ENCODE data around the gene ADPRHL1. TPM values are rescaled to one million over a fixed set of nuclear protein-coding genes. Genes with fewer than 3 reads are reported as not detected.

ADPRHL1 gene
- total and polyA plus RNA-seq, 5 donors from 2014 or later: 0.24 to 0.64 (median 0.56) TPM; not detected in 1

DNA sequence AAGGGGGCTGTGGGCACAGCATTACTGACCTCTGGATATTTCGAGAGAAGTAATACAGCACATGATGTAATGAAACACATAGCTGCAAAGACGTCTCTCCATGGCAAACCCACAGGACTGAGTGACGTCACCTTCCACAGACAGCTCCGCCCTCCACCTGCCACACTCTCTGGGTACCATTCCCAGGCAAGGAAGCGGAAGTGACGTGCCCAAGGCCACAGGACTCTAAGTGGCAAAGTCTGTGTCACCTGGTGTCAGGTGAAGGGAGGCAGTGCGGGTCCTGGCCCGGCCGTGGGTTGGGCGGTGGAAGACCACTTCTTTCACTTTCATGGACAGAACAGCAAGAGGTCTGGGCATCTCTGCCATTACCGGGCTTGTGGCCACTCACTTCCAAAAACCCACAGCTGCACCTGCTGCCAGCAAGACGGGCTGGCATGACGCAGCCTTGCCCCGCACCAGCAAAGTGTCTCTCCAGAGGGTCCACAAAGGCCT lies 6.8 kb upstream of the ADPRHL1 start:
- H3K27me3 Mint-ChIP-seq: no peaks in the 10 kb centered on the region
- no peak overlapping the region for H3K27ac Mint-ChIP-seq
- DNase-seq (no peak), ATAC-seq (ENCODE audit: low read depth in 2 of 2) (no peak)
- Histone ChIP-seq H3K4me1 (ENCODE audit: control insufficient read depth, insufficient read depth, low read length, poor library complexity, severe bottlenecking) (no peaks in the 10 kb centered on the region), H3K4me3 (ENCODE audit: low read depth, low read length) (no peak overlapping the region), H3K27ac (ENCODE audit: insufficient read depth, low read length, poor library complexity, severe bottlenecking) (no peak overlapping the region), H3K36me3 (ENCODE audit: control insufficient read depth, insufficient read depth, low read length) (peaks cover 36% of the 10 kb centered on the region), H3K27me3 (ENCODE audit: control insufficient read depth, insufficient read depth, low read length) (no peaks in the 10 kb centered on the region), H3K9me3 (ENCODE audit: control insufficient read depth in 2 of 2, low read length in 2 of 2) (no peaks in the 10 kb centered on the region)
- peaks cover 0 to 3% (median under 1%) of the 10 kb centered on the region in 4 donors for H3K4me1 Mint-ChIP-seq
- H3K4me3 Mint-ChIP-seq: no peak overlapping the region
- peaks cover 43% of the 10 kb centered on the region for H3K36me3 Mint-ChIP-seq
- no peaks in the 10 kb centered on the region for H3K9me3 Mint-ChIP-seq

DNA sequence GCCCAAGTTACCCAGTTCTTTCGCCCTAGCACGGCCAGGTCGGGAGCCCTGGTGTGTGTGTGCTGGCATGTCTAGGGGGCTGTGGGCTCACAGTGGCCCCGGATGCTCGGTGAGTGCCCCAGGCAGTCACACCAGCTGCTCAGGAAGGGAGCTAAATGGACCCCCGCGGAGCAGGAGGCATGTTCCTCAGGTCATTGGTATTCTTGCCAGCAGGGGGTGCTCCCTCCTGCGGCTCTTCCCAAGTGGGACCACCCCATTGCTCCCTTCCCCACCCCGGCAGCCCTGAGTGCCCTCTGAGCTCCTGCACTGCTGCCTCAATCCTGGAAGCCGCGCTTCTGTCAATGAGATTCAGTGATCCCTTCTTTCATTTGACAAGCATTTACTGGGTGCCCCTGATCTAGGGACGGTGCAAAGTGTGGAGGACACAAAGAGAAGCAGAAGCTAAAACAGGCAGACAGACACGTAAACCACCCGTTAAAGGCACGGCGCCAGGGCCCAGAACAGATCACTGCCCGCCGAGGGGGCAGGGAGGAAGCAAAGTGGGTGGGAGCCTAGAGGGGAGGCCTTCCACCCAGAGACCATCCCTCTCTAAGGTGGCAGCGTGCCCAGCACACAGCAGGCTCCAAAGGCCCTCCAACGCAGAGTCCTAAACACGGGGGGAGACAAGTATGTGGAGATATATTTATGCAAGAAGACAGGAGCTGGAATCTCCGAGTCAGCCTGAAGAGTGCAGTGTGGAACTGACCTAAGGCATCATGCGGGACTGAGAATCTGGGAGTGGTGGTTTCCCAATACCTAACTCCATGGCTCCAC lies 5.2 kb upstream of the ADPRHL1 start:
- no peak overlapping the region for H3K27ac ChIP-seq (ENCODE audit: insufficient read depth, low read length, poor library complexity, severe bottlenecking)
- no peaks in the 10 kb centered on the region for H3K4me1 ChIP-seq (ENCODE audit: control insufficient read depth, insufficient read depth, low read length, poor library complexity, severe bottlenecking)
- DNase-seq (no peak), ATAC-seq (ENCODE audit: low read depth in 2 of 2) (no peak)
- H3K9me3 ChIP-seq (ENCODE audit: control insufficient read depth in 2 of 2, low read length in 2 of 2): no peaks in the 10 kb centered on the region
- H3K4me1 Mint-ChIP-seq: peaks cover 0 to under 1% (median 0%) of the 10 kb centered on the region in 4 donors
- no peak overlapping the region for H3K27ac Mint-ChIP-seq
- peaks cover 49% of the 10 kb centered on the region for H3K36me3 Mint-ChIP-seq
- H3K4me3 ChIP-seq (ENCODE audit: low read depth, low read length): no peak overlapping the region
- peaks cover 36% of the 10 kb centered on the region for H3K36me3 ChIP-seq (ENCODE audit: control insufficient read depth, insufficient read depth, low read length)
- H3K4me3 Mint-ChIP-seq: no peak overlapping the region
- H3K9me3 Mint-ChIP-seq: no peaks in the 10 kb centered on the region
- no peaks in the 10 kb centered on the region for H3K27me3 ChIP-seq (ENCODE audit: control insufficient read depth, insufficient read depth, low read length)
- H3K27me3 Mint-ChIP-seq: no peaks in the 10 kb centered on the region

DNA sequence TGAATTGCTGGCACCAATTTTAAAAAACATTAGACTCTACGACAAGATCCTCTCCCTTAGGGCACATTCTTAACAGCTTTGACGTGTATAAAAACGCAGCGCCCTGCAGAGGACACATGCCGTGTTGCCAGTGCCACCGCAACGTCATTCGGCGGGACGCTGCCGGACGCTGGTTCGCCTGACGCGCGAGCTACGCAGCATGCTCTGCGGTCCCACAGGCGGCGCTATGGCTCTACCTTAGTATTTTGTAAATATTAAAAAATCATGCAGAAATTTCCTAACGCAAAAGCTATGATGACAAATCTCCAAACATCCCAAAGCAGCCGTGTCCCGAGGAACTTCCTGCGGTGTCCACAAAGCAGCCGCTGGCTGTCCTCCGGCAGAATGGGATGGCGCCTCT lies 4.2 kb upstream of the ADPRHL1 start:
- H3K36me3 Mint-ChIP-seq: peaks cover 51% of the 10 kb centered on the region

DNA sequence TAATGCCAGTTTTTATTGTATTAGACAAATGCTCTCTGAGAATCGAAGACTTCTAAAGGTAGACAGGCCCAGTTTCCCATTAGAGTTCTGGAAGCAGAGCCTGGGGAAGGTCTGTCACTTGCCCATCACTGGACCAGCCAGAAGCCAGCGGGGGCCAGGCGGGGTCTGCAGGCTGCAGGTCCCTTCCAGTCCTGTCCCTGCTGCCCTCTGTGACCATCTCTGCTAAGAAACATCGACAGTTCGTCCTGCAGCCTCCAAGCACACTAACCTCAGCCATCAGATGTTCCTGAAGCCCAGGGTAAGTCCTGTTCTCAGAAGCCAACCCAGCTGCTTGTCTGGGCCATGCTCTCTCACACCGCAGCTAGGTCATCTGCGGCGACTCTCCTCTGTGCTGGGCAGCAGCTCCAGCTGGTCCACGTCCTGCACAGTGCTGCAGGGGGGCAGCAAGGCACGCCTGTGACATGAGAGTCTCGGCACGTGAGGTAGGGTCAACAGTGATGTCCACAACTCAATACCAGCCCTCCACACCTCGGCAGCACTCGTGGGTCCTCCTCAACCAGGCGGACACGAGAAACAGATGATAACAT lies 2.9 kb upstream of the ADPRHL1 start:
- Histone ChIP-seq H3K4me3 (ENCODE audit: low read depth, low read length) (no peak overlapping the region), H3K9me3 (ENCODE audit: control insufficient read depth in 2 of 2, low read length in 2 of 2) (no peaks in the 10 kb centered on the region), H3K27me3 (ENCODE audit: control insufficient read depth, insufficient read depth, low read length) (no peaks in the 10 kb centered on the region), H3K36me3 (ENCODE audit: control insufficient read depth, insufficient read depth, low read length) (peaks cover 33% of the 10 kb centered on the region), H3K27ac (ENCODE audit: insufficient read depth, low read length, poor library complexity, severe bottlenecking) (no peak overlapping the region), H3K4me1 (ENCODE audit: control insufficient read depth, insufficient read depth, low read length, poor library complexity, severe bottlenecking) (no peaks in the 10 kb centered on the region)
- Mint-ChIP-seq H3K4me3 (no peak overlapping the region), H3K36me3 (peaks cover 43% of the 10 kb centered on the region), H3K9me3 (no peaks in the 10 kb centered on the region), H3K27ac (no peak overlapping the region), H3K4me1 (peaks cover 0 to 5% (median 0%) of the 10 kb centered on the region in 4 donors), H3K27me3 (no peaks in the 10 kb centered on the region)
- DNase-seq (no peak), ATAC-seq (ENCODE audit: low read depth in 2 of 2) (no peak)

More for the DNA sequence above, 4.2 kb upstream of the ADPRHL1 start:
- H3K9me3 Mint-ChIP-seq: no peaks in the 10 kb centered on the region
- H3K4me3 Mint-ChIP-seq: no peak overlapping the region
- Histone ChIP-seq H3K36me3 (ENCODE audit: control insufficient read depth, insufficient read depth, low read length) (peaks cover 36% of the 10 kb centered on the region), H3K4me3 (ENCODE audit: low read depth, low read length) (no peak overlapping the region), H3K9me3 (ENCODE audit: control insufficient read depth in 2 of 2, low read length in 2 of 2) (no peaks in the 10 kb centered on the region), H3K27me3 (ENCODE audit: control insufficient read depth, insufficient read depth, low read length) (no peaks in the 10 kb centered on the region), H3K27ac (ENCODE audit: insufficient read depth, low read length, poor library complexity, severe bottlenecking) (no peak overlapping the region), H3K4me1 (ENCODE audit: control insufficient read depth, insufficient read depth, low read length, poor library complexity, severe bottlenecking) (no peaks in the 10 kb centered on the region)
- H3K27ac Mint-ChIP-seq: no peak overlapping the region
- peaks cover 0 to 3% (median 0%) of the 10 kb centered on the region in 4 donors for H3K4me1 Mint-ChIP-seq
- DNase-seq: no peak
- no peaks in the 10 kb centered on the region for H3K27me3 Mint-ChIP-seq
- ATAC-seq (ENCODE audit: low read depth in 2 of 2): no peak

DNA sequence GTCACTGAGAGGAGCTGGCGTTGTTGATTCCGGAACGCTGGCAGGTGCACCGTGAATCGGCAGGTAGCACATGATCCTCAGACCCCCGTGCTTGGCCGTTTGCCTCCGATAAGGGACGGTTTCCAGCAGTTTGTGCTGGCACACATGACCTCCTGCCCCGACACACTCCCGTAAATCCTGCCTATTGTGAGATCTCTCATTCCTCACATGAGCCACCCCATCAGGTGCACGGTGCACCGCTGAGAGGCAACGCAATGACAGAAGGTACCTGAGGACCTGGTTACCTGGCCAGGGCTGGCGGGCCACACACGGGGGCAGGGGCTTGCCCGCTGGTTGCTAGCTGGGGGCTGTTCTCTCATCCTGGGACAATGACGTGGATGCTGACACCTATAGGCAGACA lies 2.1 kb upstream of the ADPRHL1 start:
- Histone ChIP-seq H3K36me3 (ENCODE audit: control insufficient read depth, insufficient read depth, low read length) (peaks cover 25% of the 10 kb centered on the region), H3K4me1 (ENCODE audit: control insufficient read depth, insufficient read depth, low read length, poor library complexity, severe bottlenecking) (no peaks in the 10 kb centered on the region), H3K9me3 (ENCODE audit: control insufficient read depth in 2 of 2, low read length in 2 of 2) (no peaks in the 10 kb centered on the region), H3K27me3 (ENCODE audit: control insufficient read depth, insufficient read depth, low read length) (no peaks in the 10 kb centered on the region), H3K27ac (ENCODE audit: insufficient read depth, low read length, poor library complexity, severe bottlenecking) (no peak overlapping the region), H3K4me3 (ENCODE audit: low read depth, low read length) (no peak overlapping the region)
- Mint-ChIP-seq H3K27me3 (no peaks in the 10 kb centered on the region), H3K4me3 (no peak overlapping the region), H3K4me1 (peaks cover 0 to 5% (median 0%) of the 10 kb centered on the region in 4 donors), H3K27ac (peak overlapping the region in 1 of 3 donors; percentile 38), H3K9me3 (no peaks in the 10 kb centered on the region), H3K36me3 (peaks cover 39% of the 10 kb centered on the region)
- ATAC-seq (ENCODE audit: low read depth in 2 of 2) (no peak), DNase-seq (no peak)

DNA sequence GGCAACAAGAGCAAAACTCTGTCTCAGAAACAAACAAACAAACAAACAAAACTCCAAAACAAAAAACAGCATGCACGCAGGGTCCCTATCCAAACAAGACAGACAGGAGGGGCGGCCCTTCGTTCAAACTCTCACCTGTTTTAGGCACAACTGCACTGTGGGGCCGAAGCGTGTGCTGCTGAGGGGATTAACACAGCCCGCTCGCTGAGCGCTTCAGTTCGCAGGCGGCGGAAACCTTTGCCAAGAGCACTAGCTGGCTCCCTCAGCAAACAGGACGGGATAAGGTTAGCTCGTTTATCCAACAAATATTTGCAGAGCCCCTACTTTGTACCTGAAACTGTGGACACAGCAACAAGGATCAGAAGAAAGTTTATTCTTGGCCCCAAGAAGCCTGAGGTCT lies 1.6 kb upstream of the ADPRHL1 start:
- H3K36me3 Mint-ChIP-seq: peaks cover 40% of the 10 kb centered on the region
- DNase-seq: no peak
- no peak overlapping the region for H3K27ac Mint-ChIP-seq
- no peaks in the 10 kb centered on the region for H3K9me3 ChIP-seq (ENCODE audit: control insufficient read depth in 2 of 2, low read length in 2 of 2)
- H3K27me3 ChIP-seq (ENCODE audit: control insufficient read depth, insufficient read depth, low read length): no peaks in the 10 kb centered on the region
- no peaks in the 10 kb centered on the region for H3K4me1 ChIP-seq (ENCODE audit: control insufficient read depth, insufficient read depth, low read length, poor library complexity, severe bottlenecking)
- peaks cover 0 to 5% (median 0%) of the 10 kb centered on the region in 4 donors for H3K4me1 Mint-ChIP-seq
- peaks cover 22% of the 10 kb centered on the region for H3K36me3 ChIP-seq (ENCODE audit: control insufficient read depth, insufficient read depth, low read length)
- no peaks in the 10 kb centered on the region for H3K9me3 Mint-ChIP-seq
- ATAC-seq (ENCODE audit: low read depth in 2 of 2): no peak
- no peak overlapping the region for H3K4me3 ChIP-seq (ENCODE audit: low read depth, low read length)
- no peak overlapping the region for H3K27ac ChIP-seq (ENCODE audit: insufficient read depth, low read length, poor library complexity, severe bottlenecking)
- H3K4me3 Mint-ChIP-seq: no peak overlapping the region
- H3K27me3 Mint-ChIP-seq: no peaks in the 10 kb centered on the region

DNA sequence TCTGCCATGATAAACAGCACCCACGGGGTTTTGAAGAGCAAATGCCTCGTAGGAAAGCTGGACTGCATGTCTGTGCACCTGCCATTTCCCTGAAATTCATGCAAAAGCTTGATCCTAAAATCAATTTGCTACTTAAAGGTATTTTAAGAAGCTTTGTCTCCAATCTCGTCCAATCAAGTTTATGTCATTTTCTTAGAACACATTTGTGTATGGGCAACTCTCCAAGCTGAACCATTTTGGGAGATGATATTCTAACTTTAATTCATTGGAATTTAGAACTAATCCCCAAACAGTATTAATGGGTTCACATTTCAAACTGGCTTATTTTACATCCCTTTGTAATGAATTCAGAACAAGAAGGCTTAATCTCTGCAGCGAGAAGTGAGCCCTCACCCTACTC lies 822 bp downstream of the ADPRHL1 start:
- no peaks in the 10 kb centered on the region for H3K27me3 Mint-ChIP-seq
- no peaks in the 10 kb centered on the region for H3K9me3 Mint-ChIP-seq
- Histone ChIP-seq H3K4me1 (ENCODE audit: control insufficient read depth, insufficient read depth, low read length, poor library complexity, severe bottlenecking) (no peaks in the 10 kb centered on the region), H3K27ac (ENCODE audit: insufficient read depth, low read length, poor library complexity, severe bottlenecking) (no peak overlapping the region), H3K27me3 (ENCODE audit: control insufficient read depth, insufficient read depth, low read length) (no peaks in the 10 kb centered on the region), H3K9me3 (ENCODE audit: control insufficient read depth in 2 of 2, low read length in 2 of 2) (no peaks in the 10 kb centered on the region), H3K36me3 (ENCODE audit: control insufficient read depth, insufficient read depth, low read length) (peaks cover 7% of the 10 kb centered on the region), H3K4me3 (ENCODE audit: low read depth, low read length) (no peak overlapping the region)
- H3K27ac Mint-ChIP-seq: no peak overlapping the region
- H3K4me3 Mint-ChIP-seq: no peak overlapping the region
- H3K4me1 Mint-ChIP-seq: peaks cover 0 to 5% (median 0%) of the 10 kb centered on the region in 4 donors
- DNase-seq: no peak
- no peak for ATAC-seq (ENCODE audit: low read depth in 2 of 2)
- peaks cover 25% of the 10 kb centered on the region for H3K36me3 Mint-ChIP-seq

Measured in CD4-positive, CD25-positive, alpha-beta regulatory T cell (primary cell).